Panc1 (cell line): ENCODE results near the gene LRRC8B. TPM values are rescaled to one million over a fixed set of nuclear protein-coding genes. Genes with fewer than 3 reads are reported as not detected.

Source experiments
- ATAC-seq: fragments of 200-7000 bp; cut with Tn5 transposase; 2 replicates; pipeline ENCODE4 v1.9.1; 2020; ENCODE audit warnings: mild to moderate bottlenecking, moderate library complexity
- BruUV-seq: library from RNA; stranded (reverse); fragments of 400-500 nt; replicated peaks from 2 replicates; lab custom pipeline; 2021; lab: Mats Ljungman, UMichigan
- CTCF ChIA-PET: fragments of 300-600 bp; sonication (Branson Sonifier 250); formaldehyde crosslinking; loops from one replicate; lab custom pipeline; 2022; ENCODE audit warnings: antibody characterized with exemption; lab: Charles Lee
- POLR2A ChIA-PET: fragments of 300-600 bp; sonication (Branson Sonifier 250); formaldehyde crosslinking; loops from one replicate; lab custom pipeline; 2022; ENCODE audit warnings: antibody characterized with exemption; lab: Charles Lee
- DNase-seq: peaks from one replicate; pipeline ENCODE4 v3.0.0-alpha.2; 2010; ENCODE audit warnings: low read depth, low spot score
- H3K27ac ChIP-seq: 2 replicates; pipeline ENCODE4 v1.5.1; 2011; ENCODE audit warnings: mild to moderate bottlenecking, low read length, inconsistent platforms
- H3K27me3 ChIP-seq: fragments of 200-500 bp; sonication (Bioruptor generic); 2 replicates; pipeline ENCODE4 v1.6.0; 2014; ENCODE audit warnings: low read length, inconsistent platforms; ENCODE audit not compliant: control insufficient read depth, insufficient read depth
- H3K36me3 ChIP-seq: fragments of 200-500 bp; sonication (Bioruptor generic); 2 replicates; pipeline ENCODE4 v1.5.1; 2014; ENCODE audit warnings: inconsistent platforms, mild to moderate bottlenecking, low read length, moderate library complexity; ENCODE audit not compliant: control insufficient read depth, insufficient read depth
- H3K4me1 ChIP-seq: 2 replicates; pipeline ENCODE4 v1.5.1; 2011; ENCODE audit warnings: inconsistent platforms, mild to moderate bottlenecking, low read length, moderate library complexity; ENCODE audit not compliant: control insufficient read depth, insufficient read depth
- H3K4me3 ChIP-seq, 2 experiments: 2 replicates each; pipeline ENCODE4 v1.5.1; 2011 to 2012; ENCODE audit warnings: low read depth in 2 of 2, low read length in 2 of 2, mild to moderate bottlenecking in 2 of 2, inconsistent platforms in 1 of 2, moderate library complexity in 1 of 2
- H3K9me3 ChIP-seq: fragments of 200-500 bp; sonication (Bioruptor generic); 2 replicates; pipeline ENCODE4 v1.5.1; 2014; ENCODE audit warnings: low read depth, mild to moderate bottlenecking, inconsistent platforms, low read length, moderate library complexity; ENCODE audit not compliant: control insufficient read depth, insufficient read depth
- POLR2AphosphoS5 ChIP-seq: IDR thresholded peaks from 2 replicates; pipeline ENCODE4 v1.6.1; 2012; ENCODE audit warnings: mild to moderate bottlenecking, low read depth, low read length, moderate library complexity
- SIN3A ChIP-seq: IDR thresholded peaks from 2 replicates; pipeline ENCODE4 v1.6.1; 2012; ENCODE audit warnings: low read depth, mild to moderate bottlenecking, low read length, moderate library complexity, borderline replicate concordance; ENCODE audit not compliant: insufficient read depth
- TCF7L2 ChIP-seq: IDR thresholded peaks from 2 replicates; pipeline ENCODE4 v1.6.1; 2011; ENCODE audit warnings: mild to moderate bottlenecking, low read depth, low read length, inconsistent platforms
- in situ Hi-C: cut with HindIII; loops from 2 replicates; pipeline ENCODE4 v1.10.0; 2016; ENCODE audit warnings: low sequenced_read_pairs, low pct_unique_long_range_greater_than_20kb
- intact Hi-C: fragments of 100-400 bp; cut with micrococcal nuclease; formaldehyde crosslinking; loops from one replicate; pipeline ENCODE4 v1.10.0; 2022; ENCODE audit not compliant: unreplicated experiment
- total RNA-seq: library from RNA; stranded (reverse); gene quantifications from one replicate; pipeline ENCODE4 v1.2.1, GENCODE V29; 2021; ENCODE audit not compliant: unreplicated experiment
- TF ChIP-seq, protein P1 (sequence below): fragments of 450-650 bp; IDR thresholded peaks from 2 replicates; pipeline ENCODE4 v1.5.1; 2017; ENCODE audit warnings: mild to moderate bottlenecking
- TF ChIP-seq, protein P2 (sequence below), 2 experiments: IDR thresholded peaks; 2 replicates each; pipeline ENCODE4 v1.6.1; 2011 to 2012; ENCODE audit warnings: low read depth in 2 of 2, control low read depth in 1 of 2, low read length in 1 of 2, mild to moderate bottlenecking in 1 of 2, moderate library complexity in 1 of 2; ENCODE audit not compliant: insufficient read depth in 1 of 2

Gene LRRC8B
- total RNA-seq, 1 experiment from 2014 or later, result 27.3 TPM

DNA sequence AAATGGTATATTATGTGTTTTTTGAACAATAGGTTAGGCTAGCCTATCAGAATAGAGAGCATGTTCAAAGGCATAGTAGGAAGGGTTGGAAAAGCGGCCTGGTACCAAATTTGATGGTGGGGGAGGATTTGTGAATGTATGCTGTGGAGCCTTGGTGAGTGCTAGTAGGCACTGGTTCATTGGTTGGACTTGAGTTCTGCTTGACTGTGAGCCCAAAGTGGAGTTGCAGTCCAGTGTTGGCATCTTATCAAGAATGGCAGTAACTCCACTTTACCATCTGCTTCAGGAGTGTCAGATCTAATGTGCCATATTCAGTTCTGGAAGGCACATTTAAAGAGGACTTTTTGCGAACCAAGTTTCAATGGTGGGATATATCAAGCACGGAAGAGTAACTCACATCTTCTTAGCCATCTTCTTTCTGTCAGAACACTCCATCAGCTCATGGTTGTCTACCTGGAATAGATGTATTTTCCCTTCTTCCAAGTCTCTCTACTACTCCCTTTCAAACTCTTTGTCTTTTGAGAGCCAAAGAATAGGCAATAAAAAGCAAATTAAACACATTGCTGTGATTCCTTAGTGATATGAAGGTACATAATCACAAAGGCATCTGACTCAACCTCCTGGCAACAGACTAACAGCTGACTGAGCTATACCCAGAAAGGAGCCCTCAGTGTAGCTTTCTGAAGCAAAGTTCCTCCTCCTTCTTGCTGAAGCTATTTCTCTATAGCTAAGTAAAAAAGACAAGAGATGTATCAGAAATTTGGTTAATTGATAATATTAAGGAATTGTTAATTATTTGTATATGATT, 21.7 kb downstream of the LRRC8B start:
- no peak overlapping the region for H3K27ac ChIP-seq
- no peaks in the 10 kb centered on the region for H3K36me3 ChIP-seq
- no peak overlapping the region for H3K4me3 ChIP-seq
- BruUV-seq, result no TSS peak
- peak; percentile 66; the same call in 1 of the 2 replicates for ATAC-seq
- H3K9me3 ChIP-seq, result no peaks in the 10 kb centered on the region
- H3K27me3 ChIP-seq, result no peaks in the 10 kb centered on the region
- ChIA-PET CTCF (no interaction called here), POLR2A (no interaction called here)
- peaks cover 7% of the 10 kb centered on the region; the same call in 1 of the 2 replicates for H3K4me1 ChIP-seq
- no peak for DNase-seq
- TF ChIP-seq, protein P1, sequence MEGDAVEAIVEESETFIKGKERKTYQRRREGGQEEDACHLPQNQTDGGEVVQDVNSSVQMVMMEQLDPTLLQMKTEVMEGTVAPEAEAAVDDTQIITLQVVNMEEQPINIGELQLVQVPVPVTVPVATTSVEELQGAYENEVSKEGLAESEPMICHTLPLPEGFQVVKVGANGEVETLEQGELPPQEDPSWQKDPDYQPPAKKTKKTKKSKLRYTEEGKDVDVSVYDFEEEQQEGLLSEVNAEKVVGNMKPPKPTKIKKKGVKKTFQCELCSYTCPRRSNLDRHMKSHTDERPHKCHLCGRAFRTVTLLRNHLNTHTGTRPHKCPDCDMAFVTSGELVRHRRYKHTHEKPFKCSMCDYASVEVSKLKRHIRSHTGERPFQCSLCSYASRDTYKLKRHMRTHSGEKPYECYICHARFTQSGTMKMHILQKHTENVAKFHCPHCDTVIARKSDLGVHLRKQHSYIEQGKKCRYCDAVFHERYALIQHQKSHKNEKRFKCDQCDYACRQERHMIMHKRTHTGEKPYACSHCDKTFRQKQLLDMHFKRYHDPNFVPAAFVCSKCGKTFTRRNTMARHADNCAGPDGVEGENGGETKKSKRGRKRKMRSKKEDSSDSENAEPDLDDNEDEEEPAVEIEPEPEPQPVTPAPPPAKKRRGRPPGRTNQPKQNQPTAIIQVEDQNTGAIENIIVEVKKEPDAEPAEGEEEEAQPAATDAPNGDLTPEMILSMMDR, result no peak
- TF ChIP-seq POLR2AphosphoS5, result no peak
- no peak for TF ChIP-seq SIN3A
- no peak for TF ChIP-seq TCF7L2
- TF ChIP-seq, protein P2, sequence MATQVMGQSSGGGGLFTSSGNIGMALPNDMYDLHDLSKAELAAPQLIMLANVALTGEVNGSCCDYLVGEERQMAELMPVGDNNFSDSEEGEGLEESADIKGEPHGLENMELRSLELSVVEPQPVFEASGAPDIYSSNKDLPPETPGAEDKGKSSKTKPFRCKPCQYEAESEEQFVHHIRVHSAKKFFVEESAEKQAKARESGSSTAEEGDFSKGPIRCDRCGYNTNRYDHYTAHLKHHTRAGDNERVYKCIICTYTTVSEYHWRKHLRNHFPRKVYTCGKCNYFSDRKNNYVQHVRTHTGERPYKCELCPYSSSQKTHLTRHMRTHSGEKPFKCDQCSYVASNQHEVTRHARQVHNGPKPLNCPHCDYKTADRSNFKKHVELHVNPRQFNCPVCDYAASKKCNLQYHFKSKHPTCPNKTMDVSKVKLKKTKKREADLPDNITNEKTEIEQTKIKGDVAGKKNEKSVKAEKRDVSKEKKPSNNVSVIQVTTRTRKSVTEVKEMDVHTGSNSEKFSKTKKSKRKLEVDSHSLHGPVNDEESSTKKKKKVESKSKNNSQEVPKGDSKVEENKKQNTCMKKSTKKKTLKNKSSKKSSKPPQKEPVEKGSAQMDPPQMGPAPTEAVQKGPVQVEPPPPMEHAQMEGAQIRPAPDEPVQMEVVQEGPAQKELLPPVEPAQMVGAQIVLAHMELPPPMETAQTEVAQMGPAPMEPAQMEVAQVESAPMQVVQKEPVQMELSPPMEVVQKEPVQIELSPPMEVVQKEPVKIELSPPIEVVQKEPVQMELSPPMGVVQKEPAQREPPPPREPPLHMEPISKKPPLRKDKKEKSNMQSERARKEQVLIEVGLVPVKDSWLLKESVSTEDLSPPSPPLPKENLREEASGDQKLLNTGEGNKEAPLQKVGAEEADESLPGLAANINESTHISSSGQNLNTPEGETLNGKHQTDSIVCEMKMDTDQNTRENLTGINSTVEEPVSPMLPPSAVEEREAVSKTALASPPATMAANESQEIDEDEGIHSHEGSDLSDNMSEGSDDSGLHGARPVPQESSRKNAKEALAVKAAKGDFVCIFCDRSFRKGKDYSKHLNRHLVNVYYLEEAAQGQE (IDR thresholded peaks at IDR 0.05; ENCODE audit: insufficient read depth in 1 of 2, low read depth in 2 of 2, low read length in 1 of 2), result no peak
- intact Hi-C loops, result no loop called here
- in situ Hi-C loops, result no loop called here

DNA sequence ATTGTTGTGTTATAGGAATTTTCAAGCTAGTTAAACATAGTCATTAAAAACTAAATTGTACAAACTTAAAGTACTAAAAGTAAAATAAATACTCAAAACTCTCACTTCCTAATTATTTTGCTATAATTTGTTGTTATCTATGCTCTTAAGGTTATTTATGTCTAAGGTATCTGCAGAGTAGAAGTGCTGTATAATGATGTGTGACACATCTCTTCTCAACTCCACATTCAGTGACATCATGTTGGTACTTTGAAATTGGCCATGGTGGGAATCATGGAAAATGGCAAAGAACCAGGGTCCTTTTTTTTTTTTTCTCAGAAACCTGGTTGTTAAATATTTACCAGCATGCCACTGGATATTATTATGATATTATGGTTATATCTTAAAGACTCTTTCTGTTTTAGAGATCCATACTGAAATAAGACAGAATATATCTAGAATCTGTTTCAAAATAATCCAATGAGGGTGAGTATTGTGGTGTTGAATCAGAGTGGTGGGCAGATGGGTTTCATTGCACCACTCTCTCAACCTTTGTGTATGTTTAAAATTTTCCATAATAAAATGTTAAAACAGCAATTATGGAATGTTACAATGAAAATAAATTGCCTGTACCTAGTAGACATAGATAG, 22.4 kb downstream of the LRRC8B start:
- H3K27me3 ChIP-seq, result no peaks in the 10 kb centered on the region
- TF ChIP-seq POLR2AphosphoS5 (no peak), TCF7L2 (no peak), SIN3A (no peak)
- TF ChIP-seq, protein P2 (IDR thresholded peaks at IDR 0.05; ENCODE audit: insufficient read depth in 1 of 2, low read depth in 2 of 2, low read length in 1 of 2), result no peak
- TF ChIP-seq, protein P1, result no peak
- in situ Hi-C loops (no loop called here), intact Hi-C loops (no loop called here)
- no peak overlapping the region for H3K4me3 ChIP-seq
- ATAC-seq (no peak), DNase-seq (no peak)
- no peaks in the 10 kb centered on the region for H3K9me3 ChIP-seq
- ChIA-PET POLR2A (no interaction called here), CTCF (no interaction called here)
- no peaks in the 10 kb centered on the region for H3K36me3 ChIP-seq
- H3K4me1 ChIP-seq, result peaks cover 7% of the 10 kb centered on the region; the same call in 1 of the 2 replicates
- BruUV-seq, result no TSS peak
- H3K27ac ChIP-seq, result no peak overlapping the region
